SK-N-SH (cell line): ENCODE measurements around the gene IMPA2. TPM values are rescaled to one million over a fixed set of nuclear protein-coding genes. Genes with fewer than 3 reads are reported as not detected.

ENCODE experiments used
- CTCF ChIA-PET: fragments of 300-600, 350-600 bp; formaldehyde crosslinking; extraction: SDS; loops from one replicate; lab custom pipeline; 2021; lab: Yijun Ruan, JAX
- POLR2A ChIA-PET: fragments of 350-600 bp; sonication (Branson Sonifier 250); formaldehyde crosslinking; extraction: SDS; loops from one replicate; lab custom pipeline; 2020; ENCODE audit warnings: antibody characterized with exemption, inconsistent platforms; lab: Yijun Ruan, JAX
- DNase-seq: peaks from one replicate; pipeline ENCODE4 v3.0.0; 2012
- H2AFZ ChIP-seq: fragments of 200-600 bp; sonication (generic); 2 replicates; pipeline ENCODE4 v1.8.1; 2016; ENCODE audit warnings: antibody characterized with exemption, mild to moderate bottlenecking, low read depth
- H3F3A ChIP-seq: fragments of 200-600 bp; sonication (generic); replicated peaks from 2 replicates; pipeline ENCODE3; 2016; ENCODE audit warnings: antibody characterized with exemption, mild to moderate bottlenecking; ENCODE audit not compliant: insufficient read depth
- H3K27ac ChIP-seq, 2 experiments: fragments of 200-500 bp in 1 of 2; fragments of 200-600 bp in 1 of 2; sonication (Bioruptor generic) in 1 of 2; sonication (generic), shearing (Covaris generic) in 1 of 2; 2 replicates each; pipeline versions ENCODE4 v1.5.1 to v1.6.1; 2014 to 2016; ENCODE audit warnings: low read depth in 2 of 2, inconsistent platforms in 1 of 2, low read length in 1 of 2, mild to moderate bottlenecking in 1 of 2, mixed read lengths in 1 of 2
- H3K27me3 ChIP-seq: fragments of 200-600 bp; sonication (generic), shearing (Covaris generic); 2 replicates; pipeline ENCODE4 v1.6.1; 2016; ENCODE audit warnings: mixed run types; ENCODE audit not compliant: insufficient read depth
- H3K36me3 ChIP-seq, 2 experiments: fragments of 200-500 bp in 1 of 2; fragments of 200-600 bp in 1 of 2; sonication (Bioruptor generic) in 1 of 2; sonication (generic) in 1 of 2; replicated peaks in 1 of 2; 2 replicates each; pipeline versions ENCODE3 to v1.5.1; 2014 to 2016; ENCODE audit warnings: low read length in 1 of 2, mild to moderate bottlenecking in 1 of 2; ENCODE audit not compliant: insufficient read depth in 2 of 2, control insufficient read depth in 1 of 2
- H3K4me1 ChIP-seq, 2 experiments: fragments of 200-500 bp in 1 of 2; fragments of 200-600 bp in 1 of 2; sonication (Bioruptor generic) in 1 of 2; sonication (generic), shearing (Covaris generic) in 1 of 2; 2 replicates each; pipeline versions ENCODE4 v1.5.1 to v1.6.1; 2014 to 2016; ENCODE audit warnings: low read depth in 1 of 2, low read length in 1 of 2, mixed run types in 1 of 2; ENCODE audit not compliant: insufficient read depth in 2 of 2, control insufficient read depth in 1 of 2
- H3K4me2 ChIP-seq: fragments of 200-600 bp; sonication (generic), shearing (Covaris generic); 2 replicates; pipeline ENCODE4 v1.6.1; 2017; ENCODE audit warnings: mixed run types
- H3K4me3 ChIP-seq, 2 experiments: fragments of 200-500 bp in 1 of 2; fragments of 200-600 bp in 1 of 2; sonication (Bioruptor generic) in 1 of 2; sonication (generic), shearing (Covaris generic) in 1 of 2; 2 replicates each; pipeline versions ENCODE4 v1.5.1 to v1.8.1; 2014 to 2016; ENCODE audit warnings: low read depth in 2 of 2, inconsistent platforms in 1 of 2, low read length in 1 of 2, mild to moderate bottlenecking in 1 of 2, mixed read lengths in 1 of 2, moderate library complexity in 1 of 2
- H3K79me2 ChIP-seq: fragments of 200-600 bp; sonication (generic); 2 replicates; pipeline ENCODE4 v1.8.1; 2017; ENCODE audit warnings: mild to moderate bottlenecking; ENCODE audit not compliant: insufficient read depth
- H3K9ac ChIP-seq: fragments of 200-600 bp; sonication (generic); 2 replicates; pipeline ENCODE4 v1.6.1; 2017; ENCODE audit warnings: mixed run types
- H3K9me2 ChIP-seq: fragments of 200-600 bp; sonication (generic); 2 replicates; pipeline ENCODE4 v1.6.1; 2017; ENCODE audit warnings: mixed run types
- H3K9me3 ChIP-seq: fragments of 200-600 bp; sonication (generic); 2 replicates; pipeline ENCODE4 v1.6.1; 2017; ENCODE audit warnings: mixed run types, mild to moderate bottlenecking, moderate library complexity
- H4K20me1 ChIP-seq: fragments of 200-600 bp; sonication (generic); 2 replicates; pipeline ENCODE4 v1.6.1; 2017; ENCODE audit warnings: mild to moderate bottlenecking, mixed run types; ENCODE audit not compliant: insufficient read depth
- CHD2 ChIP-seq: fragments of 150-350 bp; IDR thresholded peaks from 2 replicates; pipeline ENCODE4 v1.6.1; 2018; ENCODE audit warnings: low read length; ENCODE audit not compliant: partially characterized antibody
- CTCF ChIP-seq: fragments of 200-600 bp; sonication (generic); IDR thresholded peaks from 2 replicates; pipeline ENCODE4 v1.6.1; 2017; ENCODE audit warnings: antibody characterized with exemption, mild to moderate bottlenecking, moderate library complexity
- EP300 ChIP-seq, 2 experiments: IDR thresholded peaks; 2 replicates each; pipeline versions ENCODE4 v1.4.0 to v1.6.1; 2012; ENCODE audit warnings: borderline replicate concordance in 1 of 2, low read depth in 1 of 2, low read length in 1 of 2
- EZH2phosphoT487 ChIP-seq: fragments of 200-600 bp; sonication (generic); IDR thresholded peaks from 2 replicates; pipeline ENCODE4 v1.6.1; 2017; ENCODE audit warnings: low read depth, mixed run types, mild to moderate bottlenecking, antibody characterized with exemption, moderate library complexity, borderline replicate concordance
- FOSL2 ChIP-seq: IDR thresholded peaks from 2 replicates; pipeline ENCODE4 v1.4.0; 2012; ENCODE audit warnings: low read depth, mild to moderate bottlenecking, moderate library complexity, borderline replicate concordance
- GATA2 ChIP-seq: sonication (generic); formaldehyde crosslinking; IDR thresholded peaks from 2 replicates; pipeline ENCODE4 v1.5.0; 2020; ENCODE audit warnings: mild to moderate bottlenecking, missing genetic modification reagents
- IRF3 ChIP-seq: fragments of 150-350 bp; IDR thresholded peaks from 2 replicates; pipeline ENCODE4 v1.6.1; 2016; ENCODE audit warnings: mild to moderate bottlenecking, low read depth, low read length
- ZBTB33 ChIP-seq: IDR thresholded peaks from 2 replicates; pipeline ENCODE4 v1.4.0; 2012; ENCODE audit warnings: low read depth, borderline replicate concordance
- WGBS: methylation state at CpG from one replicate; pipeline ENCODE4 v1.1.6; 2017; ENCODE audit warnings: low lambda C conversion rate; 5-methylcytosine and 5-hydroxymethylcytosine counted together
- polyA plus RNA-seq, 3 experiments: library from polyadenylated mRNA; depleted of rRNA; stranded (reverse); fragments of >200 nt; gene quantifications; 2 replicates each; pipeline ENCODE4 v1.2.3, GENCODE V29; 2012

IMPA2 gene
- polyA plus RNA-seq, 1 of the 3 experiments (the other 2 are of a cell fraction), result 0.18 TPM

- no peaks in the 10 kb centered on the region for H3K79me2 ChIP-seq
- no peak overlapping the region for H3K4me2 ChIP-seq
- DNase-seq, result no peak
- H3K36me3 ChIP-seq, result no peaks in the 10 kb centered on the region
- no peaks in the 10 kb centered on the region for H3K9me2 ChIP-seq
- 19% methylated on average over 12 of the region's 14 CpGs for WGBS
- no peaks in the 10 kb centered on the region for H4K20me1 ChIP-seq
- CTCF ChIA-PET, result interaction anchor here (1.8 to 2.0 kb wide), 2 partner anchors 19 to 179 kb away, joined by 6 read pairs; no protein-coding TSS in a partner anchor
- TF ChIP-seq CTCF (peak; percentile 11; the same call in 1 of the 2 replicates), FOSL2 (no peak), CHD2 (no peak), IRF3 (no peak), EP300 (IDR thresholded peaks at IDR 0.05; ENCODE audit: borderline replicate concordance in 1 of 2, low read depth in 1 of 2, low read length in 1 of 2) (no peak), GATA2 (CRISPR knock-in tag) (no peak), ZBTB33 (no peak), EZH2phosphoT487 (no peak)
- no peaks in the 10 kb centered on the region; the same call in 1 of the 2 replicates for H3K27me3 ChIP-seq
- H3K27ac ChIP-seq, result no peak overlapping the region
- H3K9ac ChIP-seq, result no peak overlapping the region
- POLR2A ChIA-PET, result no interaction called here
- H3K4me1 ChIP-seq, result peaks cover 0 to 17% of the 10 kb centered on the region in 2 experiments; a peak in 1 of 4 replicates
- no peaks in the 10 kb centered on the region for H3F3A ChIP-seq
- H2AFZ ChIP-seq, result no peak overlapping the region
- H3K4me3 ChIP-seq, result no peak overlapping the region
- H3K9me3 ChIP-seq, result no peaks in the 10 kb centered on the region
Measured at GRCh38 chr18:12057419-12058039, 76.2 kb downstream of the IMPA2 start.
